ENCODE results near the gene CHD9.

DNA sequence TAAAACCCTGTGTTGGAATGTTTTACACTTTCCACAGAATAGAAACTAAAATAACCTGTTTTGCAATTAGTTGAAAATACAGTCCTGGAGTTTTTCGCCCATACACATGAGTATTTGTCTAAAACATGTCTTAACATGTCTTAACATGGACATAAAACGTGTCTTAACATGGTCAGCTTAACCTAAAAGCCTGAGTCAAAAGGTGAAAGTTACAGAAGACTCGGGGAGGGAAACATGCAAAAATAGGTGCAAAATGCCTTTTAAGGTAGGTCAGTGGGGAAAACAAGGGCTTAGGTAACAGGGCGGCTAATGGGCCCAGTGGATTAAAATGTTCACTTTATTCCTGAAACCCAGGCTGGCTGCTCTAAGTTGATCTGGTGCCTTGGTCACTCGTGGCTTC lies 323.3 kb downstream of the CHD9 start:
- TF ChIP-seq, protein P1, sequence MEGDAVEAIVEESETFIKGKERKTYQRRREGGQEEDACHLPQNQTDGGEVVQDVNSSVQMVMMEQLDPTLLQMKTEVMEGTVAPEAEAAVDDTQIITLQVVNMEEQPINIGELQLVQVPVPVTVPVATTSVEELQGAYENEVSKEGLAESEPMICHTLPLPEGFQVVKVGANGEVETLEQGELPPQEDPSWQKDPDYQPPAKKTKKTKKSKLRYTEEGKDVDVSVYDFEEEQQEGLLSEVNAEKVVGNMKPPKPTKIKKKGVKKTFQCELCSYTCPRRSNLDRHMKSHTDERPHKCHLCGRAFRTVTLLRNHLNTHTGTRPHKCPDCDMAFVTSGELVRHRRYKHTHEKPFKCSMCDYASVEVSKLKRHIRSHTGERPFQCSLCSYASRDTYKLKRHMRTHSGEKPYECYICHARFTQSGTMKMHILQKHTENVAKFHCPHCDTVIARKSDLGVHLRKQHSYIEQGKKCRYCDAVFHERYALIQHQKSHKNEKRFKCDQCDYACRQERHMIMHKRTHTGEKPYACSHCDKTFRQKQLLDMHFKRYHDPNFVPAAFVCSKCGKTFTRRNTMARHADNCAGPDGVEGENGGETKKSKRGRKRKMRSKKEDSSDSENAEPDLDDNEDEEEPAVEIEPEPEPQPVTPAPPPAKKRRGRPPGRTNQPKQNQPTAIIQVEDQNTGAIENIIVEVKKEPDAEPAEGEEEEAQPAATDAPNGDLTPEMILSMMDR (IDR thresholded peaks at IDR 0.05), result no peak
- TF ChIP-seq POLR2A (IDR thresholded peaks at IDR 0.05) (no peak), POLR2AphosphoS5 (IDR thresholded peaks at IDR 0.05) (no peak)

Data from prostate gland (tissue), 2 donors.